Head of caudate nucleus (tissue), 42 donors: ENCODE data around the gene MIER1.
"Not testable (repeated sequence)": the region's sequence is repeated elsewhere in the genome, so short reads cannot be mapped to it uniquely, and the experiment has no call there.

Experiments
- DNase-seq, 42 donors: peaks; one replicate each; pipeline versions ENCODE4 v3.0.0 to v3.0.0-alpha.2; 2020 to 2021; ENCODE audit warnings: mixed read lengths in 7 of 42
- intact Hi-C: fragments of 100-400 bp; cut with DNase I; formaldehyde crosslinking; loops from one replicate; pipeline ENCODE4 v1.15.0; 2022

Gene MIER1

DNA sequence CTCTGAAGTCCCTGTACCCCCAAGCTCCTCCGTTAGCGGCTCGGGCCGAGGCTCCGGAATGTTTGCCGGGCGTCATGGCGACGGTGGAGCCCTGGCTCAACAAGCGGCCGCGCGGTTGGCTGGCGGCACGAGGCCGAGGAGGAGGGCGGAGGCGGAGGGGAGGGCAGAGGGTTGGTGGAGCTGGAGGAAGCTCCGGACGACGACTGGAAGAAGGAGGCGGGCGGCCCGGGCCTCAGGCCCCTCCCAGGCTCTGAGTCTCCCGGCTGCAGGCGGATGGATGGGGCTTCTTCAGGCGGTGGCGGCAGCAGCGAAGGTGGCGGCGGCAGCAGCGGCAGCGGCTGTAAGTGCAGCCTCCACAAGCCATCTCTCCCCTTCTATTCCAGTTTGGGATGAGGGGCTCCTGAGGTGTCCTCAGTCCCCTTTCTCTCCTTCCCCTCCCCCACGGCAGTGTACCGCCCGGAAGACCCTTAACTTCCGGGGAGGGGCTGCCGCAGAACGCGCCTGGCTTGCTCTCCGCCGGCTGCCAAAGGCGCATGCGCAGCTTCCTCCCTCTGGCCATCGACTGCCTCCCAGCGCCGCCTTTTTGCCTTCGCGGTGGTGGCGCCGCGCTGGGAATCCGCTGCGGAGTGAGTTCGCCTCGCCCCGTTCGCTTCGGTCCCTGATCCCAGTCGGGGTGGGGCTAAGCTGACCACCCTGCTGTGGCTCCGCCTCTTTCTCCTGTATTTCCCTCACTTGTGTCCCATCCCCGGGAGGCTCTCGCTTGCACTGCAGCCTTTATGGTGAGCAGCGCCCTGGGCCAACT lies at the start of gene MIER1, which contains the start of gene DNAI4:
MIER1 (plus strand) TSS at position 235 of the 802 bp plus-strand sequence; CDS start at position 274, 39 bp downstream.
DNAI4 (minus strand) TSS at position 101 of the 802 bp plus-strand sequence; CDS start at position 76, 25 bp downstream.
- peak; percentile 86 to 98 (median 96) for DNase-seq
- intact Hi-C loops = no loop called here

DNA sequence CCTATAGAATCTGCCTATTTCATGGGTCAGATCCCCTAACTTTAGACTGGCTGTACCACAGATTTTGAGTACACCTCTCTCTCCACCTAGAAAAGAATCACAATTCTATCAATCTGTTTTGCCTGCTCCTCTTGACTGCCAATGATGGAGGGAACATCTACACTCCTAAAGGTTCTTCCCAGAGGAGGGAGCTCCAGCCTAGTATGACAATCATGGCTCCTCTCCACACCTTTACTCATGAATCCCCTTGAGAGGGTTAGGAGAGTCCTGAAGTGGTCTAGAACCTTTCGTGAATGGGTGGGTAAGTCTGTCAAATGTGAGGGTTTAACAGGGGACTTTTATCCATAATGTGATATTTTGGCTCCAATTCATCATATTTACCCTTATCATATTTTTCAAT lies 48.1 kb upstream of the MIER1 start:
- intact Hi-C loops = no loop called here

DNA sequence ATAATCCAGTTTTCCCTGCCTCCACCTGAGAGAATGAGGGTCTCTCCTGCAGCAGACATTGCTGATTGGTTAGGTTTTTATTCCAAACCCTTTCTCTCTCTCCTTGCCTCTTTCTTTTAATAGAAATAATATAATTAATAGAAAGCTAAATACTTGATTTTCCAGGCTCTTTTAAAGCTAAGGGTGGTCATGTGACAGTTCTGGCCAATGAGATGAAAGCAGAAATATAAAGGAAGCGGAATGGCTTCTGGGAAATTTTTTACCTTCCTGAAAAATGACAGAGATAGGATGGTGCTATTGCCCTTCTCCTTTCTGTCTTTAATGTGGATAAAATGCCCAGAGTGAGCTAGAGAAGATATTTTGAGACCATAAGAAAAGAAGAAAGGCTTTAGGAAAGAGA lies 35.8 kb upstream of the MIER1 start:
- no peak for DNase-seq
- intact Hi-C loops = no loop called here

More for the DNA sequence above, 48.1 kb upstream of the MIER1 start:
- no peak for DNase-seq

DNA sequence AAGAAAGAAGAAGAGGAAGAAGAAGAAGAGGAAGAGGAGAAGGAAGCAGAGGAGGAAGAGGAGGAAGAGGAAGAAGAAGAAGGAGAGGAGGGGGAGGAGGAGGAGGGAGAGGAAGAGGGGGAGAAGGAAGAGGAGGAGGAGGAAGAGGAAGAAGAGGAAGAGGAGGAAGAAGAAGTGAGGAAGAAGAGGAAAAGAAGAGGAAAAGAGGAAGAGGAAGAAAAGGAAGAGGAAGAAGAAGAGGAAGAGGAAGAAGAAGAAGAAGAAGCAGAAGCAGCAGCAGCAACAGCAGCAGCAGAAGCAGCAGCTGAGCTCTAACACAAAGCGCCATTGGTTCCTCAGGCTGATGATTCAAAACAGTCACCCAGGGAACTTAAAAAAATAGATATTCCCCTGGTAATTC lies 34.2 kb upstream of the MIER1 start:
- no peak for DNase-seq
- intact Hi-C loops = no loop called here

DNA sequence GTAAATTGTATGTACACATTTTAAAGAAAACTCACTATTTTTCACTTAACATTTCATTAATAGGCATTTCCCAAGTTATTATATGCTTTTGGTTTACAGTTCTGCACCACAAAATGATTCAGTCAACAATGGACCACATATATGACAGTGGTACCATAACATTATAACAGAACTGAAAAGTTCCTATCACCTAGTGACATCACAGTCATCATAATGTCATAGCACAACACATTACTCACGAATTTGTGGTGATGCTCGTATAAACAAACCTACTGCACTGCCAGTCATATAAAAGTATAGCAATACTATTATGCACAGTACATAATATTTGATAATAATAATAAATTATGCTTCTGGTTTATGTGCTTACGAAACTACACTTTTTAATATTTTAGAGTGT lies 31.1 kb upstream of the MIER1 start:
- intact Hi-C loops = no loop called here

DNA sequence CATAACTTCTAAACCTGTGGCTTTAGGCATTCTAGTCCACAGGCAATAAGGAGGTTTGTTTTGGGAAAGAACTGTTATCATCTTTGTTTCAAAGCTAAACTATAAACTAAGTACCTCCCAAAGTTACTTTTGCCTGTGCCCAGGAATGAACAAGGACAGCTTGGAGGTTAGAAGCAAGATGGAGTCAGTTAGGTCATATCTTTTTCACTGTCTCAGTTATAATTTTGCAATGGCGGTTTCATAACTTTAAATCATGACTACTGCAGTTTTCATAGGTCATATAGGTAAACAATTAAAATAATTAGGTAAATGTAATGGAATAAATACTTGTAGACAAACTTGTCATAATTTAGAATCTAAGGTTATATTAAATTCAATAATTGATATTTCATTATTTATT lies 9.6 kb upstream of the MIER1 start:
- intact Hi-C loops, DNase-seq: not testable (repeated sequence)

More for the DNA sequence above, 31.1 kb upstream of the MIER1 start:
- DNase-seq = no peak

DNA sequence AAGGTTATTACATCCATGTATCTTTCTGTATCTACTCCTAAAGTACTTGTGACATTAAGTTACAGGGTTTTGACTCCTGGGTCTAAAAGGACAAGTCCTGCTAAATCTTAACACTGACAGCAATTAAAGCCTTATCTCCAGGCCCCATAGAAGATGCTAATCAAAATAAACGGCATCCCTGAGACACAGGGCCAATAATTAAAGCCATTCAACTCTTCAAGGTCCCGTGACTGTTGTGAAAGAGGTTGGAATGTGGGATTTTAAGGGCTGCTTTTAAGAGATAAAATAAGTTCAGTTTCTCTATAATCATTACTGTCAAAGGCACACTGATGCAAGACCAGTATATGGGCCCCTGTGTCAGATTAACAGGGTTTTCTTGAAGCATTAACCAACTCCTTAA lies 8.5 kb upstream of the MIER1 start:
- intact Hi-C loops = no loop called here
- DNase-seq = no peak

DNA sequence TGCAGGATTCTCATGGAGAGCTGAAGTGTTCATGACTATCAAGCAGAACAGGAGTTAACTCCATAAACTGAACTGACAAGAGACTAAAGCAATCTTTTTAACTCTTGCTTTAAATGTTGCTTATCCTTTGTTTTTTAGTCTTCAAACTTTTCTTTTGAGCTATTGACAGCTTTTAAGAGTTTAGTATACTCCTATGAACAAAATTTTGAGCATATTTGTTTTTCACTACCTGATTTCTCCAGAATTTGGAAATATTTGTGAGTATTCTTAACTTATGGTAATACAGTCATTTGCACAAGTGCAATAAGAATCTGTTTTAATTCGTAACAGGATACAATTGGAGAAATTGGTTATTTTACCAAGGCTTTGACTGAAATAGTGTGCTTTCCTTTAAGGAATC lies 7.3 kb upstream of the MIER1 start:
- DNase-seq = no peak
- intact Hi-C loops = no loop called here

DNA sequence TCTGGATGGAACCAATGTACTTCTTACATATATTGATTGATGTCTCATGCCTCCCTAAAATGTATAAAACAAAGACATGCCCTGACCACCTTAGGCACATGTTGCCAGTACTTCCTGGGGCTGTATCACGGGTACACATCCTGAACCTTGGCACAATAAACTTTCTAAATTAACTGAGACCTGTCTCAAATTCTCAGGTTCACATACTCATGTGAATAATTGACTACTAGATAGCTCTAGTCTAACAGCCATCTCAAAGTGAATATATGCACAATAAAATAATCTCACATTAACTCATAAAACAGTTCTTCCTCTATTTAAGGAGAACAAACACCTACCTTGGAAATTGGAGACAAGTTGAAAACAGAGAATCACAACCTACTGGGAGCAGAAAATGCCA lies 5.7 kb upstream of the MIER1 start:
- no peak for DNase-seq
- intact Hi-C loops = no loop called here

DNA sequence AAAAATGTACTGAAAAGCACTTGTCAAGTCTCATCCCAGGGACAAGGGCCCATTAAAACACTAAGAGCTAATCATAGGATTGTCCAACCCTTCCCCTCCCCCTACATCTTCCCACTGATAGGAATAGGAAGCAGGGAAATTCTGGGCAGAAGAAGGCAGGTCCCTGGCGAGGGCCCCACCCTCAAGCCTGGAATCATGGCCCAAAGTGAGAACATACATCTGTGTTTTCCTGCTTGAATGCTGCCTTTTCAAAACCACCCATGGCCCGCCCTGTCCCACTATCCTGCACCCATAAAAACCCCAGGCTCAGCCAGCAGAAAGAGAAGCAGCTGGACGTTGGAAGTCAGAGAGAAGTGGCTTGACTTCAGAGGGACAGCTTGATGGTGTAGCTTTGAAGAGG lies 5.0 kb upstream of the MIER1 start:
- intact Hi-C loops = no loop called here
- no peak for DNase-seq

DNA sequence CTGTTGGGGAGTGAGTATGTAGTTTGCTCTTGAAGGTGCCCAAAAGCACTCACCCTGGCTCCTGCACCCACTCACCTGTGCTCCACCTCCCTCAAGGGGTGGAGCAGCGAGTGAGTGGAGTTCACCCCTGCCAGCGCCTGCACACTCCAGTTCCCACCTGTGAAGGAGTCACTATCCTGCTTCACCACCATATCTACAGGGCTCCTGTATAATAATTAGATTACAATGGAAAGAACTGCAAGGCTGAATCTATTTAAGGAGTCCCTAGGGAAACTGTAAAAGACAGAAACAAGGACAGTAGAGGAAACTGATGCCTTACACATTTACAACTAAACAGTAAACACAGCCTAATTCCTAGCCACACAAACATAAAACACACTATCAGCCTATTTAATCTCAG lies 4.2 kb upstream of the MIER1 start:
- no peak for DNase-seq
- intact Hi-C loops = no loop called here

DNA sequence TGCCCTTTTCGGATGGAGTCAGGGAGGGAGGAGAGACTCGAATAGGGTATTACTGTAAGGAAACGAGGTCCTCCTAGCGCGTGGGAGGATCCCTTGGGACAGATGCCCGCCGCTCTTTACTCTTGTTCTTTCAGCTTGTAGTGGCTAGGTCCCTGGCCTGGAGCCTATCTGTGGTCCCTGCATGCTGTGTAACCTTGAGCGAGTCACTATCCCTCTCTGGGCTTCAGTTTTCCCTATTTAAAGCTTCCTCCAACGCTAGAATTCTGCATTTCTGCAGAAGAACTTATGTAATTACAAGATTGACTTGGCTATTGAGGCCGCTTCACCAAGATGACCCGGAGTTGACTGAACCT lies 744 bp downstream of the MIER1 start:
- no peak for DNase-seq
- intact Hi-C loops = no loop called here

DNA sequence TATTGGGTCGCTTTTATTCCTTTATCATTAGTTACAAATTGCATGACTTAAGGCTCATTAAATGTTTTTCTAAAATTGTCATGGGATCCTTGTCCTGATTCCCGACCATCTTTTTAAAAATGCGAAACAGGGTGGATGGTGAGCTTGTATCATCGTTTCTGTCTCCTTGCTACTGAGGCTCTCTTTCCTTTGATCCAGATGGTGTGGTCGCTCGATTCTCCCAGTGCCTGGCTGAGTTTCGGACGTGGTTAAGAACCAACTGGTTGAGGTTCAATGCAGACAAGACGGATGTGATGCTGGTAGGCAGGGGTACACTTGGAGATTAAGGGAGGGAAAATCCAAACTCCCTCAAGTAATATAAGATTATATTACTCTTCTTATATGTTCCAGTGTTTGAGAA lies 1.2 kb downstream of the MIER1 start:
- intact Hi-C loops = no loop called here

DNA sequence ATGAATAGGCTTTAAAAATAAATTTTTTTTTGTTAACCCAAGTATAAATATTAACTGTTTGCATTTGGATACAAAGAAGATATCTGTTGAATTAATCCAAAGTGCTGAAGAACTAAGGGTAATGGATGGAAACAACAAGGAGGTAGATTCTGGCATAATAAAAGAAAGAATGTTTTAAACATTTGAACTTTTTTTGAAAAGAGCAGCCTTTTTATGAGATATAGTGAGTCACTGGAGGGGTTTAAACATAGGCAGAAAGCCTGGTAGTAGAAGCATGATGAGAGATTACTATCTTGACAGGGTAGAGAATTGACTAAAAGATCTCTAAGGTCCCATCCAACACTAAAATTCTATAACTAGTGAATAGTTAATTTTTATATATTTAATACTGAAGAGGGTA lies 2.7 kb downstream of the MIER1 start:
- intact Hi-C loops = no loop called here
- no peak for DNase-seq

More for the DNA sequence above, 1.2 kb downstream of the MIER1 start:
- peak in 5 of 42 donors; percentile 1 to 43 (median 14) for DNase-seq

DNA sequence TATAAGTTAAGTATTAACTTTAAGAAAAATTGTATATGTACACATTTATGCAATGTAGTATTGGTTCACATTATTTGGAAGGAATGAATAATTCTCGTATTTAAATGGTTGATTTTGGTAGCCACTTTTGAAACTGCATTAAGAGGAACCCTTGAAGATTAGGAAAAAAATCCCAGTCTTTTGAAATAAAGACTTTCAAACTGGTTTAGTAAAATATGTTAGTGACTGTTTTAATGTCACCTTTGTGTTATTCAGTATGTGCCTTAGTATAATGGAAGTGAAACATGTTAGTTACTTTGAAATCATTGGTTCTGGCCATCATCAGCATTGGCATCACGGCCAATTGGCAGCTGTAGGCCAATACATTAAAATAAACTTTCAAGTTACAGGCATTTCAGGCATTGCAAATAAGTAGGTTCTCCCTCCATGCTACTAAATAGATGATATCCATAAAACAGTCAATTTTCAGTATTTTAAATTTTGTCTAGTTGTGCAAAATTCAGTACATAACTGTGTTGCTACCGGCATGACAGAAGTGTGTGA lies 4.4 kb downstream of the MIER1 start:
- intact Hi-C loops = no loop called here
- DNase-seq = no peak

DNA sequence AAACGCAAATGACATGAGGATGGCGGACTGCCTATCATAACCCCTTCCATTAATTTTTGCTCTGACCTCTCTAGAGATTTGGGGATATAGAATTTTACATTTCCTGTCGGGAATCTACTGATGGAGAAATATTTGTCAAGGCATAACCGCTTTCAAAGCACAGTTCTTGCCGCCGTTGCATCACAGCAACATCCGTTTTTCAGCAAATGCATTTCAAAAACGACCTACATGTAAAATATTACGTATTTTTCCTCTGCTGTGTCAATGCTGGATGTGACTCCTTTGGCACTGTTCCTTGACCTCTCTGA lies 4.9 kb downstream of the MIER1 start:
- no peak for DNase-seq
- intact Hi-C loops = no loop called here

DNA sequence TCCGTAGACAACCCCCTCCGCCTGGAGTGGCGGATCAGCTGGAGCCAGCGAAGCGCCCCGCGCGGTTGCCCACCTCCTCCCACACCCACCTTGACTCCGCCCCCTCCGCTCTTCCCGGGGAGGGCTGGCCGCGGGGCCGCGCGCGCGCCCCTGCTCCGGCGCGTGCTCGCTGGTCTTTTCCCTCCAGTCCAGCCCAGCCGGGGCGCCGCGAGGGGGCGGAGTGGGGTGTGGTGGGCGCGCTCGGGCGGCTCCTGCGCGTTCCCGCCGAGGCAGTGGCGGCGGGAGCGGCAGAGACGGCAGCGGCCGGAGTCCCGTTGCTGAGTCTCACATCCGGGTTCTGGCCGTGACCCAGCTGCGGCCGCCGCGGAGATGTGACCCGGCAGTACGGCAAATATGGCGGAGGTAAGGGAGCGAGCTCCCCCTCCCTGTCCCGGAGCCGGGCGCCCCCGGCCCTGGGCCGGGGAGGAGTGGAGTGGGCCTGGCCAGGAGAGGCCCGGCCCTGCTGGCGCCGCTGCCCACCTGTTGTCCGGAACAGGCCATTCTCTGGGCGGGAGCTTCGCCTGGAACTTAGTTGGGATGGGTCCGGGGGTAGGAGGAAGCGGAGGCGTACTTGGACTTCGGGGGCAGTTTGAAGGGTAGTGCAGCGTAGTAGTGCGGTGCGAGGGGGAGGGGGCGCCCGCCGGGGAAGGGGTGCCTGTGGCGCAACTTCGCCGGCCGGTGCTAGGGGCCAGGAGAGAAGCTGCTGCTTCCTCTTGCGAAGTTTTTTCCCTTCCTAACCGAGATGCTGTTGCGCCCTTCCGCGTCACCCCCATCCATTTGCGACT lies 5.4 kb downstream of the MIER1 start:
- DNase-seq = peak; percentile 77 to 97 (median 94)
- intact Hi-C loops = loop anchor here (5.0 kb wide), 1 partner anchor 122 kb away; the partner anchor contains the start of gene SLC35D1

DNA sequence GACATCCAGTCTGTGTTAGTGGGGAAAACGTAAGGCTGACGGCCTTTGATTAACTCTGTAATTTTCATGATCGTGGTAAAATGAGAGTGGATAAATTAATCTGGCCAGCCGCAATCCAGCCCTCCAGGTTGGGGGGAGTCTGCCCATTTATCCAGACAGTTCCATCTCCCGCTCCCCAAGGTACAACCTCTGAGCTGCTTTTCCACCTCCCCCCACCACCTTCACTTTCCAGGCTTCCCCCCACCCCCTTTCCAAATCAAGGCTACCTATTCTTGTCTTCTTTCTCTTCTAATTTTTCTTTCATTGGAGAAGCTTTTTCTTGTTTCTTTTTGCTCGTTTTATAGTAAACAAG lies 6.0 kb downstream of the MIER1 start:
- DNase-seq = no peak
- intact Hi-C loops = loop anchor here (5.0 kb wide), 1 partner anchor 122 kb away; the partner anchor contains the start of gene SLC35D1

DNA sequence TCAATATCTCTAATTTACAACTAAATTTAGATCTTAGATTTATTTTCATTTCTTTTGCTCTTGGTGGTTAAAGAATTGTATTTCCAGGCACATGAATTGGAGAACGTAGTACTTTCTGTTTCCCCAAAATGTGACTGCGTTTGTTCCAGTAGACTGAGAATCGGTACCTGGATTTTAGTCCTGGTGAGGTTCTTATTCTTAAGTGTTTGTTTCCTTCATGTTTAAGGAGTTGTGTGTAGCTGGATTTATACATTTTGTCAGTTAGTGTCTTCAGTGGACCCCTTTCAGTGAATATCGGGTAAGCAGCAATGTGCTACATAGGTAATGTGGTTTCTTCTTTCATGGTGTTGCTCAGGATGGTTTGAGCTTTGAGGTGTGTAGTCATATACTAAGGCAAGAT lies 6.8 kb downstream of the MIER1 start:
- intact Hi-C loops = loop anchor here (5.0 kb wide), 1 partner anchor 121 kb away; the partner anchor contains the start of gene SLC35D1
- no peak for DNase-seq

DNA sequence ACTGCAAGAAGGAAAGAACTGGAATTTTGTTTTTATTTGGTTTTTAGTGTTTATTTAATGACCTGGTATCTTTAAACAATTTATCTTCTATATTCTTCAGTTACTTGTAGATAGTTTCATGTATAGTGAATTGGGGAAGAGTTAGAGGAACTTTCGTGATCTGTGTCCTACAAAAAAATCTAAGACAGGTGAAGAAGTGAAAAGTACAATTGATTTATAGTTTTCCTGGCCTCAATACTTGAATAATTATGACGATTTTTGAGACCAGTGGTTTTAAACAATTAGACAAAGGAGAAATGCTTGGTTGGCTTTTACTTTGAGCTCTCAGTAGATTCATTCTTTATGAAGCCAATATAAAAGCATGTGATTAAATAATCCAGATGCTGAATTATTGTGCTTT lies 7.5 kb downstream of the MIER1 start:
- intact Hi-C loops = loop anchor here (5.0 kb wide), 1 partner anchor 120 kb away; the partner anchor contains the start of gene SLC35D1
- DNase-seq = no peak
